Right forelimb (tissue), 1 donor: Measurements from ENCODE around the gene VAC14.
A peak's percentile ranks its signal among the peaks of the same experiment; 100 is the strongest.
"Not testable (repeated sequence)": the region's sequence is repeated elsewhere in the genome, so short reads cannot be mapped to it uniquely, and the experiment has no call there.

Source experiments
- DNase-seq: peaks from one replicate; pipeline ENCODE4 v3.0.0-alpha.2; 2018

Gene VAC14

GRCh38 chr16:70800781-70801480 lies at the start of gene VAC14:
TSS of gene VAC14 (minus strand) at chr16:70801158. CDS start at chr16:70800900, 258 bp downstream.
- peak; percentile 87 for DNase-seq

- not testable (repeated sequence) for DNase-seq
These were observed 22.6 kb upstream of the VAC14 start for GRCh38 chr16:70823498-70824118.

GRCh38 chr16:70822734-70823133 lies 21.8 kb upstream of the VAC14 start:
- DNase-seq = not testable (repeated sequence)

- DNase-seq = not testable (repeated sequence)
These were observed 17.1 kb upstream of the VAC14 start for GRCh38 chr16:70818088-70818487.

- no peak for DNase-seq
These were observed 8.6 kb upstream of the VAC14 start for GRCh38 chr16:70809392-70810060.

GRCh38 chr16:70808371-70808770 lies 7.4 kb upstream of the VAC14 start:
- DNase-seq = no peak

- no peak for DNase-seq
These were observed 4.8 kb upstream of the VAC14 start for GRCh38 chr16:70805787-70806186.

GRCh38 chr16:70805380-70805779 lies 4.4 kb upstream of the VAC14 start:
- no peak for DNase-seq

- DNase-seq = no peak
These were observed 3.8 kb upstream of the VAC14 start for GRCh38 chr16:70804734-70805169.

GRCh38 chr16:70804153-70804733 lies 3.3 kb upstream of the VAC14 start:
- no peak for DNase-seq

- no peak for DNase-seq
These were observed 2.4 kb upstream of the VAC14 start for GRCh38 chr16:70803319-70803718.

- DNase-seq = no peak
These were observed 653 bp upstream of the VAC14 start for GRCh38 chr16:70801611-70802010.

GRCh38 chr16:70800311-70800710 lies 647 bp downstream of the VAC14 start:
- no peak for DNase-seq

- DNase-seq = no peak
These were observed 4.7 kb downstream of the VAC14 start for GRCh38 chr16:70796301-70796700.

- DNase-seq = no peak
These were observed 5.6 kb downstream of the VAC14 start for GRCh38 chr16:70795296-70795912.

- DNase-seq = no peak
These were observed 7.0 kb downstream of the VAC14 start for GRCh38 chr16:70793851-70794502.

GRCh38 chr16:70790815-70791214 lies 10.1 kb downstream of the VAC14 start:
- no peak for DNase-seq

- DNase-seq = no peak
These were observed 11.1 kb downstream of the VAC14 start for GRCh38 chr16:70789595-70790447.

GRCh38 chr16:70788668-70789594 lies 12.0 kb downstream of the VAC14 start:
- DNase-seq = peak; percentile 92

- no peak for DNase-seq
These were observed 14.8 kb downstream of the VAC14 start for GRCh38 chr16:70786020-70786755.
